ENCODE measurements around the gene CCDC191. TPM values are rescaled to one million over a fixed set of nuclear protein-coding genes. Genes with fewer than 3 reads are reported as not detected.

Gene CCDC191
- total RNA-seq, 4 donors from 2014 or later = 0.29 to 0.82 (median 0.42) TPM

- peak; percentile 67 to 78 for DNase-seq
- Histone ChIP-seq H3K4me1 (peaks cover 0 to 2% of the 10 kb centered on the region in 2 donors), H3K36me3 (no peaks in the 10 kb centered on the region), H3K27ac (peak within 1 kb of the TSS; percentile 68 to 80 (median 72)), H3K4me3 (peak within 1 kb of the TSS; percentile 77 to 86 (median 80)), H3K9me3 (no peaks in the 10 kb centered on the region), H3K27me3 (no peaks in the 10 kb centered on the region)
- ATAC-seq = peak; percentile 84 to 91
- in situ Hi-C loops (cut with MboI; ENCODE audit: low sequenced_read_pairs in 4 of 4) = no loop called here
- intact Hi-C loops (cut with DNase I; ENCODE audit: low total_unique reads) = loop anchor here (1.0 to 5.0 kb wide), 3 partner anchors 109 to 249 kb away; partner anchors contain the start of genes ATP6V1A, CCDC191, NAA50 and QTRT2
- TF ChIP-seq, protein P1, sequence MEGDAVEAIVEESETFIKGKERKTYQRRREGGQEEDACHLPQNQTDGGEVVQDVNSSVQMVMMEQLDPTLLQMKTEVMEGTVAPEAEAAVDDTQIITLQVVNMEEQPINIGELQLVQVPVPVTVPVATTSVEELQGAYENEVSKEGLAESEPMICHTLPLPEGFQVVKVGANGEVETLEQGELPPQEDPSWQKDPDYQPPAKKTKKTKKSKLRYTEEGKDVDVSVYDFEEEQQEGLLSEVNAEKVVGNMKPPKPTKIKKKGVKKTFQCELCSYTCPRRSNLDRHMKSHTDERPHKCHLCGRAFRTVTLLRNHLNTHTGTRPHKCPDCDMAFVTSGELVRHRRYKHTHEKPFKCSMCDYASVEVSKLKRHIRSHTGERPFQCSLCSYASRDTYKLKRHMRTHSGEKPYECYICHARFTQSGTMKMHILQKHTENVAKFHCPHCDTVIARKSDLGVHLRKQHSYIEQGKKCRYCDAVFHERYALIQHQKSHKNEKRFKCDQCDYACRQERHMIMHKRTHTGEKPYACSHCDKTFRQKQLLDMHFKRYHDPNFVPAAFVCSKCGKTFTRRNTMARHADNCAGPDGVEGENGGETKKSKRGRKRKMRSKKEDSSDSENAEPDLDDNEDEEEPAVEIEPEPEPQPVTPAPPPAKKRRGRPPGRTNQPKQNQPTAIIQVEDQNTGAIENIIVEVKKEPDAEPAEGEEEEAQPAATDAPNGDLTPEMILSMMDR (IDR thresholded peaks at IDR 0.05 in 4 of 5, conservative IDR thresholded peaks at IDR 0.05 in 1 of 5) = no peak
- TF ChIP-seq POLR2A (IDR thresholded peaks at IDR 0.05) = peak in 1 of 2 donors; percentile 24
These were observed 108.8 kb downstream of the CCDC191 start, which contains the start of gene ZDHHC23 for GRCh38 chr3:113947372-113948014. TSS of gene ZDHHC23 (plus strand) at chr3:113948013. CDS start at chr3:113948803, 790 bp downstream.

DNA sequence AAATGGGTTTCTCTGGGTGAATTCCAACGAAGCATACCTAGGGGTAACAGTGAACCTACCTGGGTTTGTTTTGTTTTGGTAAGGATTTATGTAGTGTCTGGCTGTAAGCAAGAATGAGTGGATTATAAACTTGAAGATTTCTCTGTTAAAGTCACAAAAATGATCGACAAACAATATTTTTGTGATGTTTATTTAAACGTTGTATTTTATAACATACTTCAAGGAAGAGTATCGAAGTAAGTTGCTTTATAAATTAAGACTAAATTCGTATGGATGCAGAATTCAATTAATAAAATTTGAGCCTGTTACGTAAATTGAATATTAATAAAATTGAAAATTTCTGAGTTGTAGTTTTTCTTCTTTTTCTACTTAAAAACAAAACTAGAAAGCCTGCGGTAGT lies 109.5 kb downstream of the CCDC191 start:
- peak overlapping the region; percentile 68 to 80 (median 72) for H3K27ac ChIP-seq
- in situ Hi-C loops (cut with MboI; ENCODE audit: low sequenced_read_pairs in 4 of 4) = no loop called here

DNA sequence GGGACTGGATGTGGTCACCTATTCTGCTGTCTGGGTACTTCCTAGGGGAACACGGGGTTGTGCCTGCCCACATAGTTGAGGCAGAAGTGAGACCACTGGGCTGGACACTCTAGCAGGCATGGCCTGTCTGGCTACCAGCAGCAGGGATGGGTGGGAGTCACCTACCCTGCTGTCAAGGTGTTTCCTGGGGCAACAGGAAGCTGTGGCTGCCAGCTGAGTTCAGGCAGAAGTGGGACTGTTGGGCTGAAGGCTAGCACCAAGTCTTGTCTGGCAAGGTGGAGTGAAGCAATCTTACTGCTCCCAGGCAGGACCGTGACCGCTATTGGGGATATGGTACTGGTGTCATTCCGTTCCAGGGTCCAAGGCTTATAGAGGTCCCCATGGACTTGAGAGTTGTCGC lies 128.8 kb downstream of the CCDC191 start:
- Histone ChIP-seq H3K4me3 (no peak overlapping the region), H3K27ac (no peak overlapping the region), H3K9me3 (no peaks in the 10 kb centered on the region), H3K27me3 (no peaks in the 10 kb centered on the region), H3K36me3 (no peaks in the 10 kb centered on the region), H3K4me1 (no peaks in the 10 kb centered on the region)
- TF ChIP-seq, protein P1 (IDR thresholded peaks at IDR 0.05 in 4 of 5, conservative IDR thresholded peaks at IDR 0.05 in 1 of 5) = no peak
- TF ChIP-seq POLR2A (IDR thresholded peaks at IDR 0.05) = no peak
- intact Hi-C loops (cut with DNase I; ENCODE audit: low total_unique reads) (no loop called here), in situ Hi-C loops (cut with MboI; ENCODE audit: low sequenced_read_pairs in 4 of 4) (no loop called here)
- no peak for ATAC-seq
- no peak for DNase-seq

More for the DNA sequence above, 109.5 kb downstream of the CCDC191 start:
- Histone ChIP-seq H3K27me3 (no peaks in the 10 kb centered on the region), H3K36me3 (no peaks in the 10 kb centered on the region), H3K4me1 (peaks cover 0 to 2% of the 10 kb centered on the region in 2 donors), H3K9me3 (no peaks in the 10 kb centered on the region), H3K4me3 (peak overlapping the region; percentile 61 to 86 (median 80))
- no peak for ATAC-seq
- TF ChIP-seq POLR2A (IDR thresholded peaks at IDR 0.05) = no peak
- TF ChIP-seq, protein P1 (IDR thresholded peaks at IDR 0.05 in 4 of 5, conservative IDR thresholded peaks at IDR 0.05 in 1 of 5) = no peak
- no peak for DNase-seq
- intact Hi-C loops (cut with DNase I; ENCODE audit: low total_unique reads) = loop anchor here (1.0 to 5.0 kb wide), 2 partner anchors 109 to 200 kb away; partner anchors contain the start of genes ATP6V1A, CCDC191, NAA50 and QTRT2

DNA sequence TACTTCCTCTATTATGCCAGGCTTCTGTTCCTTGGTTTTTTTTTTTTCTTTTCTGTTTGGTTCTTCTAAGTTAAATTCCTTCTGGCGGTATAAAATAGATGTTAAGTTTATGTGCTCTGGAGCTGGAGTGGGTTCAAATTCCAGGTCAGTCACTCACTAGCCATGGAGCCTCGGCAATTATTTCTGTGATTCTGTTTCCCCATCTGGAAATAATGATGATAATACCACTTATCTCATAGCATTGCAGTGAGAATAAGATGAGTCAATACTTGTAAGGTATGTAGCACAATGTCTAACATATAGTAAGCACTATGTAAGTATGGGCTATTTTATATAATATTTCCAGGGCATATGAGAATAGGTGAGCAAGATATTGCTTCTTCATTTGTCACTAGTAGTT lies 141.7 kb downstream of the CCDC191 start:
- Histone ChIP-seq H3K27me3 (no peaks in the 10 kb centered on the region), H3K9me3 (no peaks in the 10 kb centered on the region), H3K36me3 (no peaks in the 10 kb centered on the region), H3K27ac (no peak overlapping the region), H3K4me3 (no peak overlapping the region), H3K4me1 (no peaks in the 10 kb centered on the region)
- in situ Hi-C loops (cut with MboI; ENCODE audit: low sequenced_read_pairs in 4 of 4) = no loop called here
- TF ChIP-seq POLR2A (IDR thresholded peaks at IDR 0.05) = no peak
- ATAC-seq (no peak), DNase-seq (no peak)
- intact Hi-C loops (cut with DNase I; ENCODE audit: low total_unique reads) = no loop called here

Other genes with a start within 250 kb of the CCDC191 start
- gene GRAMD1C, start 217.7 kb downstream of the CCDC191 start, total RNA-seq = under 1 TPM in 2 of 4 donors, not detected in 2; 0.29 to 0.95 TPM
- gene ZDHHC23, start 108.5 kb downstream of the CCDC191 start, total RNA-seq = 1 to 10 TPM in 3 of 4 donors, under 1 TPM in 1; 0.92 to 3.5 (median 2.3) TPM
- 1 to 10 TPM; 3.3 to 7.1 (median 6.9) TPM for gene QTRT2, start 211 bp upstream of the CCDC191 start, total RNA-seq
- gene DRD3, start 122.5 kb upstream of the CCDC191 start, total RNA-seq = not detected
- under 1 TPM in 1 of 4 donors, not detected in 3; 0.09 TPM for gene ZNF80, start 181.1 kb upstream of the CCDC191 start, total RNA-seq
- gene TIGIT, start 237.5 kb upstream of the CCDC191 start, total RNA-seq = not detected

All from gastrocnemius medialis (tissue), 4 donors.